Activated CD4-positive, alpha-beta T cell treated with anti-CD3 and anti-CD28 coated beads, Interleukin-2, amount 10 ng/mL, durations not matched to agents 7 days and 5 days (primary cell): Measurements from ENCODE around the gene SUGCT. TPM values are rescaled to one million over a fixed set of nuclear protein-coding genes. Genes with fewer than 3 reads are reported as not detected.
"Not testable (repeated sequence)": the region's sequence is repeated elsewhere in the genome, so short reads cannot be mapped to it uniquely, and the experiment has no call there.

Source experiments
- CTCF ChIA-PET: fragments of 350-600 bp; sonication (Branson Sonifier 250); formaldehyde crosslinking; loops from one replicate; lab custom pipeline; 2021; ENCODE audit warnings: antibody characterized with exemption; lab: Charles Lee
- POLR2A ChIA-PET: fragments of 350-600 bp; sonication (Branson Sonifier 250); formaldehyde crosslinking; loops from one replicate; lab custom pipeline; 2021; ENCODE audit warnings: antibody characterized with exemption; lab: Charles Lee
- DNase-seq: peaks from one replicate; pipeline ENCODE4 v3.0.0-alpha.2; 2020
- H3K27ac Mint-ChIP-seq: one replicate; pipeline ENCODE4 v1.8.0; 2021; ENCODE audit warnings: mild to moderate bottlenecking, moderate library complexity, mixed read lengths
- H3K27me3 Mint-ChIP-seq: one replicate; pipeline ENCODE4 v1.8.0; 2021; ENCODE audit warnings: mixed read lengths
- H3K36me3 Mint-ChIP-seq: one replicate; pipeline ENCODE4 v1.8.0; 2021; ENCODE audit warnings: low read depth, mixed read lengths
- H3K4me1 Mint-ChIP-seq: one replicate; pipeline ENCODE4 v1.8.0; 2021; ENCODE audit warnings: mixed read lengths
- H3K4me3 Mint-ChIP-seq: one replicate; pipeline ENCODE4 v1.8.0; 2021; ENCODE audit warnings: mild to moderate bottlenecking, moderate library complexity, mixed read lengths
- H3K9me3 Mint-ChIP-seq: one replicate; pipeline ENCODE4 v1.8.0; 2021; ENCODE audit warnings: mixed read lengths
- total RNA-seq, 2 experiments: library from RNA; stranded (reverse); gene quantifications; one replicate each; pipeline ENCODE4 v1.2.3, GENCODE V29; 2021

SUGCT gene
- total RNA-seq, 2 experiments from 2014 or later: not detected

DNA sequence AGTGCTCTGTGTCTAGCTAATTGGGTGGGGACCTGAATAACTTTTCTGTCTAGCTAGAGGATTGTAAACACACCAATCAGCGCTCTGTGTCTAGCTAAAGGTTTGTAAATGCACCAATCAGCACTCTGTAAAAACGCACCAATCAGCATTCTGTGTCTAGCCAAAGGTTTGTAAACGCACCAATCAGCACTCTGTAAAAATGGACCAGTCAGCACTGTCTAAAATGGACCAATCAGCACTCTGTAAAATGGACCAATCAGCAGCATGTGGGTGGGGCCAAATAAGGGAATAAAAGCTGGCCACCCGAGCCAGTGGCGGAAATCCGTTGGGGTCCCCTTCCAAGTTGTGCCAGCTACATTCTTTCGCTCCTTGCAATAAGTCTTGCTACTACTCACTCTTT, 83.8 kb downstream of the SUGCT start:
- H3K9me3 Mint-ChIP-seq, H3K4me1 Mint-ChIP-seq, DNase-seq, POLR2A ChIA-PET, H3K27ac Mint-ChIP-seq, H3K36me3 Mint-ChIP-seq, H3K4me3 Mint-ChIP-seq, H3K27me3 Mint-ChIP-seq: not testable (repeated sequence)
- CTCF ChIA-PET: interaction anchor here (0.9 to 1.4 kb wide), 2 partner anchors 13 to 84 kb away, joined by 3 to 4 read pairs; partner anchors contain the start of gene MPLKIP

- Mint-ChIP-seq H3K9me3 (peaks cover 3% of the 10 kb centered on the region), H3K27me3 (peaks cover 2% of the 10 kb centered on the region), H3K36me3 (no peaks in the 10 kb centered on the region), H3K4me3 (no peak overlapping the region), H3K27ac (no peak overlapping the region), H3K4me1 (no peaks in the 10 kb centered on the region)
- ChIA-PET CTCF (no interaction called here), POLR2A (no interaction called here)
- no peak for DNase-seq
These were observed 85.1 kb downstream of the SUGCT start for GRCh38 chr7:40219917-40220316.

DNA sequence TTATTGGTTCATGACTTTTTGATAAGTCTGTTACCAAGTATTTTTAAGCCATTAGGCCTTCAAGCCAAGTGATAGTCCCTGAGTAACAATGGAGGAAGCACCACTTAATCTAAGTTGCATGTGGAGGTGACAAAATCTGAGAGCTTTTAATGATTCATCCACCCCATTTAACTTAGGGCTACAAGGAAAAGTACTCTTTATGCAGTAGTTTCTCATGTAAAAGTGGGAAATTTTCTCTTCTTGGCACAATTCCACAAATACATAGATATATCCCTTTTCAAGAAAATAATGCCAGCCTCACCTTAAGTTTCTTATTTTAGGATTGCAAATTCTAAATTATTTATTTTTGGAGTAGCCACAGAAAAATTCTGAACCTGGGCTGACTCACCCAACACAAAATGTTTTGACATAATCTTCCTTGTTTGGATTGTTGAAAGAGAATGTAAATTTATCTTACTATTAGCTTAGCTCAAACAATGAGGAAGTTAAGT, 85.7 kb downstream of the SUGCT start:
- ChIA-PET POLR2A (no interaction called here), CTCF (no interaction called here)
- H3K27me3 Mint-ChIP-seq: peaks cover 2% of the 10 kb centered on the region
- H3K4me1 Mint-ChIP-seq: no peaks in the 10 kb centered on the region
- no peaks in the 10 kb centered on the region for H3K36me3 Mint-ChIP-seq
- no peak overlapping the region for H3K27ac Mint-ChIP-seq
- no peak overlapping the region for H3K4me3 Mint-ChIP-seq
- DNase-seq: no peak
- peaks cover 3% of the 10 kb centered on the region for H3K9me3 Mint-ChIP-seq

DNA sequence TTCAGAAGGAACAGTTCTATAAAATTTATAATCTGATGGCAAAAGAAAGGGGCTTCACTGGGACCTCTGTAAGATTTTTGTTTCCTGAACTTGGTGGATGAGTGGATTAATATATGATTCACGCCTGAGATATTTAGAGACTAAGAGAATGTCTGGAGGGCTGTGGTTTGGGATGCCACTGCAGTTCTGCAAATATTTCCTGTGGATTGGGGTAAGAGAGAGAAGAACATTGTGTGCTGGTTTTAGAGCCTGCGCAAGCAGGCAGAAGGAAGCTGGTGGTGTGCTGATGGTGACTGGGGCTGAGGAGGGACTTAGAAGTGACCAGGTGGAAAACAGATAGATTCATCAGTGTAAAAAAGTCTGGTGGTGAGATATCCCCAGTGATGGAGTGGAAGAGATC, 87.0 kb downstream of the SUGCT start:
- no peak for DNase-seq
- Mint-ChIP-seq H3K4me3 (no peak overlapping the region), H3K27me3 (peaks cover 2% of the 10 kb centered on the region), H3K27ac (no peak overlapping the region), H3K36me3 (no peaks in the 10 kb centered on the region), H3K4me1 (no peaks in the 10 kb centered on the region), H3K9me3 (peaks cover 3% of the 10 kb centered on the region)
- ChIA-PET CTCF (interaction anchor here (0.6 kb wide), 1 partner anchor 1462 kb away, joined by 4 read pairs; no protein-coding TSS in a partner anchor), POLR2A (no interaction called here)

DNA sequence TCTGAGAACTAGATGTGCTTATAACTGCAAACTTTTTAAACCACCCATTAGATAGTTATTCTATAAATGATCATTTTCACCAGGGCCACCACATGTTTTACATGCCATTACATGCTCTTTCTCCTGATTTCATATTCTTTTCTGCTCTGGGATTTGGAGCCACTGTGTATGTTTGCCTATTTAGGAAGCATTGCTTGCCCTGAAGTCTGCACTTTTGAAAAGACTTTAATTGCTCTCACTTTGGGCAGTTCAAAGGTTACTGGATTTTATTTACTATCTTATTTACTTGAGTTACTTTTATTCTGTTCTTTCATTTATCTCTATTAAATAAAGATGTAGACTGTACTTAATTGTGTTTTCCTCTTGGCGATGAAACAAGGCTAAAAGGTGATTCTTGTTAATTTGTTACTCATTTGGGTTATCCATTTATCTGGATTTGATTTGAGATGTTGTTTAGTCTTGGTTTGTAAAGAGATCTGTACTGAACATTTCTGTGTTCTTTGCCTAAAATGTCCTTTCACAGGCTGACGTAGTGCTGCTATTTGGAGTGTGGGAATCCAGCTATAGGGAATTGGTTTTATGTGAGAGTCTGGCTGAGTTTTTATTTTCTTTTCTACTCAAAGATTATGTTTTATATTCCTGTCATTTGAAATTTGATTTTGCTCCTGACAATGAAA, 88.8 kb downstream of the SUGCT start:
- POLR2A ChIA-PET: no interaction called here
- no peak for DNase-seq
- Mint-ChIP-seq H3K36me3 (no peaks in the 10 kb centered on the region), H3K9me3 (no peaks in the 10 kb centered on the region), H3K27me3 (peaks cover 2% of the 10 kb centered on the region), H3K27ac (no peak overlapping the region), H3K4me1 (no peaks in the 10 kb centered on the region), H3K4me3 (no peak overlapping the region)
- CTCF ChIA-PET: no interaction called here

DNA sequence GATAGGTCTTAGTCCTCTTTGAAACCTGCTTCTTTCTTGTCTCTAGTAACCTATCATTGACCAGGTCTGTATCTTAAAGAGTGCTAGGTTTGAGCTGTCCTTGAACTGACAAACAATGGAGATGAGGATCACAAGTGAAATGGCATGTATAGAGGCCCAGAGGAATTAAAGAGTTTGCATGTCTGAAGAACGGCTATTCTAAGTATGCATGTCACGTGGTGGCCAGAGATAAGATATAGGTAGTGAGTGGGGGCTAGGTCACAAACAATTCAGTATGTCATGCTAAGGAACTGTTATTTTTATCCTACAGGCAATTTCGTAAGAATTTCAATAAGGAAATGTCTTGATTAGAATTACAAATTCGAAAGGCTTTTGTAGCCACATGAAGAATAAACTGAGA, 95.3 kb downstream of the SUGCT start:
- H3K27ac Mint-ChIP-seq: no peak overlapping the region
- H3K36me3 Mint-ChIP-seq: no peaks in the 10 kb centered on the region
- no peaks in the 10 kb centered on the region for H3K27me3 Mint-ChIP-seq
- ChIA-PET POLR2A (no interaction called here), CTCF (no interaction called here)
- peaks cover 12% of the 10 kb centered on the region for H3K4me1 Mint-ChIP-seq
- no peaks in the 10 kb centered on the region for H3K9me3 Mint-ChIP-seq
- no peak for DNase-seq
- no peak overlapping the region for H3K4me3 Mint-ChIP-seq

GRCh38 chr7:40231796-40232195, 97.0 kb downstream of the SUGCT start:
- H3K4me3 Mint-ChIP-seq: no peak overlapping the region
- H3K9me3 Mint-ChIP-seq: no peaks in the 10 kb centered on the region
- ChIA-PET POLR2A (no interaction called here), CTCF (interaction anchor here (1.0 to 1.5 kb wide), 2 partner anchors 13 to 20 kb away, joined by 4 read pairs; no protein-coding TSS in a partner anchor)
- H3K27ac Mint-ChIP-seq: no peak overlapping the region
- no peaks in the 10 kb centered on the region for H3K36me3 Mint-ChIP-seq
- H3K27me3 Mint-ChIP-seq: no peaks in the 10 kb centered on the region
- H3K4me1 Mint-ChIP-seq: peaks cover 12% of the 10 kb centered on the region
- no peak for DNase-seq

GRCh38 chr7:40232242-40232893, 97.6 kb downstream of the SUGCT start:
- peak; percentile 24 for DNase-seq
- no peak overlapping the region for H3K27ac Mint-ChIP-seq
- peaks cover 12% of the 10 kb centered on the region for H3K4me1 Mint-ChIP-seq
- no peak overlapping the region for H3K4me3 Mint-ChIP-seq
- H3K36me3 Mint-ChIP-seq: no peaks in the 10 kb centered on the region
- no peaks in the 10 kb centered on the region for H3K9me3 Mint-ChIP-seq
- CTCF ChIA-PET: interaction anchor here (1.0 to 1.5 kb wide), 2 partner anchors 14 to 20 kb away, joined by 4 read pairs; no protein-coding TSS in a partner anchor
- H3K27me3 Mint-ChIP-seq: no peaks in the 10 kb centered on the region
- POLR2A ChIA-PET: no interaction called here

GRCh38 chr7:40234046-40234445, 99.2 kb downstream of the SUGCT start:
- Mint-ChIP-seq H3K9me3 (no peaks in the 10 kb centered on the region), H3K4me3 (no peak overlapping the region), H3K27me3 (no peaks in the 10 kb centered on the region), H3K4me1 (peaks cover 12% of the 10 kb centered on the region), H3K36me3 (no peaks in the 10 kb centered on the region), H3K27ac (no peak overlapping the region)
- ChIA-PET POLR2A (no interaction called here), CTCF (no interaction called here)
- peak; percentile 20 for DNase-seq

DNA sequence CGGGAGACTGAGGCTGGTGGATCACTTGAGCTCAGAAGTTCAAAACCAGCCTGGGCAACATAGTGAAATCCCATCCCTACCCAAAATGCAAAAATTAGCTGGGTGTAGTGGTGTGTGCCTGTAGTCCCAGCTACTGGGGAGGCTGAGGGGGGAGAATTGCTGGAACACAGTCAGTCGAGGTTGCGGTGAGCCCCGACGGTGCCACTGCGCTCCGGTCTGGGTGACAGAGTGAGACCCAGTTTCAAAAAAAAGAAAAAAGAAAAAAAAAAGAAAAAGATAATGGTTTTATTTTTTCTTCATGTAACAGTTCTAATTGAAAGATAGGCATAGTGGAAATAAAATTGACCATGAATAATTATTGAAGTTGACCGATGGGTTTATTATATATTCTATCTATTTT, 99.9 kb downstream of the SUGCT start:
- Mint-ChIP-seq H3K36me3 (no peaks in the 10 kb centered on the region), H3K4me3 (no peak overlapping the region), H3K27me3 (no peaks in the 10 kb centered on the region), H3K9me3 (no peaks in the 10 kb centered on the region), H3K4me1 (peaks cover 12% of the 10 kb centered on the region), H3K27ac (no peak overlapping the region)
- CTCF ChIA-PET: no interaction called here
- no peak for DNase-seq
- POLR2A ChIA-PET: no interaction called here

GRCh38 chr7:40237731-40238130, 102.9 kb downstream of the SUGCT start:
- ChIA-PET CTCF (no interaction called here), POLR2A (no interaction called here)
- Mint-ChIP-seq H3K4me3 (no peak overlapping the region), H3K27ac (no peak overlapping the region), H3K27me3 (no peaks in the 10 kb centered on the region), H3K36me3 (no peaks in the 10 kb centered on the region), H3K4me1 (peaks cover 9% of the 10 kb centered on the region), H3K9me3 (no peaks in the 10 kb centered on the region)
- no peak for DNase-seq

- no peak overlapping the region for H3K27ac Mint-ChIP-seq
- H3K4me1 Mint-ChIP-seq: no peaks in the 10 kb centered on the region
- ChIA-PET POLR2A (no interaction called here), CTCF (no interaction called here)
- DNase-seq: no peak
- no peaks in the 10 kb centered on the region for H3K9me3 Mint-ChIP-seq
- H3K36me3 Mint-ChIP-seq: no peaks in the 10 kb centered on the region
- no peak overlapping the region for H3K4me3 Mint-ChIP-seq
- H3K27me3 Mint-ChIP-seq: no peaks in the 10 kb centered on the region
These were observed 105.0 kb downstream of the SUGCT start for GRCh38 chr7:40239755-40240303.

DNA sequence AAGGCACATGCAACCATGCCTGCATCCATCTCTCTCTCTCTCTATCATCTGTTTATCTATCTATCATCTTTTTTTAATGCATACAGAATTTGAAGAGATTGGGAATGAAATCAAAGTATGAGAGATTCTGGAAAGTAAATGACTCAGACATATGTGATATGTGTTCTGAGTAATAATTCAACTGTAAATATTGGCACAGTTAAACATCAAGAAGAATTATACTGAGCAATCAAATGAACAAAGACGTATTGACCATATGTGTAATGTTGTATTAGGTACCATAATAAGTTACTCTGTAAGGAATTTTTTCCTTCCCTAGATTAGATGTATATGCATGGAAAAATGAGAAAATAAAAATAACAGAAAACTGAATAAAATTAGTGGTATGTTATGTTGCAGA, 108.3 kb downstream of the SUGCT start:
- H3K36me3 Mint-ChIP-seq: no peaks in the 10 kb centered on the region
- CTCF ChIA-PET: no interaction called here
- no peaks in the 10 kb centered on the region for H3K27me3 Mint-ChIP-seq
- H3K27ac Mint-ChIP-seq: no peak overlapping the region
- no peak for DNase-seq
- no peaks in the 10 kb centered on the region for H3K9me3 Mint-ChIP-seq
- no peak overlapping the region for H3K4me3 Mint-ChIP-seq
- POLR2A ChIA-PET: no interaction called here
- H3K4me1 Mint-ChIP-seq: no peaks in the 10 kb centered on the region
